Endodermal cell (in vitro differentiated cells): ENCODE data around the gene IVD. TPM values are rescaled to one million over a fixed set of nuclear protein-coding genes. Genes with fewer than 3 reads are reported as not detected.

ENCODE experiments used
- DNase-seq: peaks from one replicate; pipeline ENCODE4 v3.0.0-alpha.2; 2017
- H3K27ac ChIP-seq: 2 replicates; pipeline ENCODE4 v1.5.1; 2013; ENCODE audit warnings: mild to moderate bottlenecking, low read depth, low read length, moderate library complexity
- H3K27me3 ChIP-seq: 2 replicates; pipeline ENCODE4 v1.6.1; 2013; ENCODE audit warnings: mild to moderate bottlenecking, low read length, moderate library complexity; ENCODE audit not compliant: insufficient read depth, control insufficient read depth, poor library complexity, severe bottlenecking
- H3K36me3 ChIP-seq: 2 replicates; pipeline ENCODE4 v1.7.0; 2013; ENCODE audit warnings: mild to moderate bottlenecking, low read length, moderate library complexity; ENCODE audit not compliant: control insufficient read depth, insufficient read depth
- H3K4me1 ChIP-seq: one replicate; pipeline ENCODE4 v1.7.0; 2013; ENCODE audit warnings: low read length; ENCODE audit not compliant: control insufficient read depth, insufficient read depth
- H3K4me3 ChIP-seq: 2 replicates; pipeline ENCODE4 v1.5.1; 2013; ENCODE audit warnings: mild to moderate bottlenecking, low read length, moderate library complexity
- H3K9ac ChIP-seq: 2 replicates; pipeline ENCODE4 v1.6.1; 2013; ENCODE audit warnings: mild to moderate bottlenecking, low read length, moderate library complexity; ENCODE audit not compliant: poor library complexity, severe bottlenecking; ENCODE audit errors: extremely low read depth
- H3K9me3 ChIP-seq: 2 replicates; pipeline ENCODE4 v1.6.1; 2013; ENCODE audit warnings: mild to moderate bottlenecking, low read length, moderate library complexity; ENCODE audit not compliant: control insufficient read depth
- H3K27ac Mint-ChIP-seq: 2 replicates; pipeline ENCODE4 v1.8.0; 2020; ENCODE audit warnings: mixed read lengths
- H3K27me3 Mint-ChIP-seq: 2 replicates; pipeline ENCODE4 v1.8.0; 2021; ENCODE audit warnings: mild to moderate bottlenecking, mixed read lengths; ENCODE audit not compliant: insufficient read depth
- H3K36me3 Mint-ChIP-seq: 2 replicates; pipeline ENCODE4 v1.8.0; 2020; ENCODE audit warnings: low read depth, mixed read lengths
- H3K4me1 Mint-ChIP-seq: 2 replicates; pipeline ENCODE4 v1.8.0; 2020; ENCODE audit warnings: mixed read lengths
- H3K4me3 Mint-ChIP-seq: 2 replicates; pipeline ENCODE4 v1.8.0; 2020; ENCODE audit warnings: mild to moderate bottlenecking, moderate library complexity, mixed read lengths
- H3K9me3 Mint-ChIP-seq: 2 replicates; pipeline ENCODE4 v1.8.0; 2020; ENCODE audit warnings: mild to moderate bottlenecking, mixed read lengths
- CTCF ChIP-seq: fragments of 200-600 bp; sonication (generic); conservative IDR thresholded peaks from 2 replicates; pipeline ENCODE4 v1.5.0; 2021; ENCODE audit warnings: antibody characterized with exemption, mild to moderate bottlenecking
- WGBS, 2 experiments: methylation state at CpG; one replicate each; pipeline versions ENCODE4 v1.1.5 to v1.1.7; 2013; ENCODE audit warnings: missing lambda C conversion rate in 2 of 2, mixed read lengths in 1 of 2; ENCODE audit not compliant: insufficient coverage in 1 of 2, insufficient read length in 1 of 2; 5-methylcytosine and 5-hydroxymethylcytosine counted together
- total RNA-seq, 2 donors: library from RNA; stranded (reverse); fragmentation: NEBNext Ultra II Directional in 1 of 2; extraction: Animal tissue kit (Norgen Biotek cat#: 25700) in 1 of 2; gene quantifications; 2 replicates in 1 of 2; 3 replicates in 1 of 2; pipeline ENCODE4 v1.2.1, GENCODE V29; 2021

IVD gene
- total RNA-seq, 2 donors from 2014 or later, result 90.6 to 98.7 TPM

- Mint-ChIP-seq H3K4me3 (no peak overlapping the region), H3K27me3 (no peaks in the 10 kb centered on the region)
- H3K9ac ChIP-seq, result no peak overlapping the region
These were observed 59.1 kb downstream of the IVD start for GRCh38 chr15:40464595-40465185.

GRCh38 chr15:40465939-40466338, 60.3 kb downstream of the IVD start:
- Mint-ChIP-seq H3K27me3 (no peaks in the 10 kb centered on the region), H3K4me1 (peaks cover 10% of the 10 kb centered on the region), H3K27ac (no peak overlapping the region), H3K9me3 (no peaks in the 10 kb centered on the region), H3K36me3 (peaks cover 38% of the 10 kb centered on the region), H3K4me3 (no peak overlapping the region)
- H3K36me3 ChIP-seq, result peaks cover 41% of the 10 kb centered on the region
- no peaks in the 10 kb centered on the region for H3K9me3 ChIP-seq
- no peak overlapping the region for H3K27ac ChIP-seq
- H3K4me3 ChIP-seq, result no peak overlapping the region
- no peak overlapping the region for H3K9ac ChIP-seq
- 97 to 100% methylated on average over 3 to 10 of the region's 10 CpGs for WGBS, 2 experiments
- no peaks in the 10 kb centered on the region for H3K27me3 ChIP-seq
- TF ChIP-seq CTCF, result no peak
- peaks cover 6% of the 10 kb centered on the region for H3K4me1 ChIP-seq
- no peak for DNase-seq

More at GRCh38 chr15:40464595-40465185, 59.1 kb downstream of the IVD start:
- no peak for DNase-seq
- WGBS, 2 experiments, result 71 to 93% methylated on average over 1 to 3 of the region's 3 CpGs
- Histone ChIP-seq H3K9me3 (no peaks in the 10 kb centered on the region), H3K36me3 (peaks cover 47% of the 10 kb centered on the region), H3K27ac (no peak overlapping the region), H3K4me1 (no peaks in the 10 kb centered on the region), H3K4me3 (no peak overlapping the region), H3K27me3 (no peaks in the 10 kb centered on the region)
- Mint-ChIP-seq H3K27ac (no peak overlapping the region), H3K36me3 (peaks cover 43% of the 10 kb centered on the region), H3K9me3 (no peaks in the 10 kb centered on the region), H3K4me1 (peaks cover 3% of the 10 kb centered on the region)
- no peak for TF ChIP-seq CTCF

GRCh38 chr15:40466426-40467260, 61.0 kb downstream of the IVD start:
- Mint-ChIP-seq H3K4me1 (peaks cover 12% of the 10 kb centered on the region), H3K27ac (peak overlapping the region; percentile 17), H3K27me3 (no peaks in the 10 kb centered on the region), H3K4me3 (no peak overlapping the region), H3K9me3 (no peaks in the 10 kb centered on the region), H3K36me3 (peaks cover 36% of the 10 kb centered on the region)
- peaks cover 41% of the 10 kb centered on the region for H3K36me3 ChIP-seq
- no peak for DNase-seq
- no peak for TF ChIP-seq CTCF
- WGBS, 2 experiments, result 89 to 92% methylated on average over 4 to 7 of the region's 7 CpGs
- H3K9me3 ChIP-seq, result no peaks in the 10 kb centered on the region
- no peak overlapping the region for H3K27ac ChIP-seq
- peaks cover 6% of the 10 kb centered on the region for H3K4me1 ChIP-seq
- H3K9ac ChIP-seq, result no peak overlapping the region
- no peaks in the 10 kb centered on the region for H3K27me3 ChIP-seq
- no peak overlapping the region for H3K4me3 ChIP-seq
